ENCODE results near the gene DNAJA4. TPM values are rescaled to one million over a fixed set of nuclear protein-coding genes. Genes with fewer than 3 reads are reported as not detected.
A peak's percentile ranks its signal among the peaks of the same experiment; 100 is the strongest.

Gene DNAJA4
- total and polyA plus RNA-seq, 7 donors = 78.5 to 276 (median 188) TPM

DNA sequence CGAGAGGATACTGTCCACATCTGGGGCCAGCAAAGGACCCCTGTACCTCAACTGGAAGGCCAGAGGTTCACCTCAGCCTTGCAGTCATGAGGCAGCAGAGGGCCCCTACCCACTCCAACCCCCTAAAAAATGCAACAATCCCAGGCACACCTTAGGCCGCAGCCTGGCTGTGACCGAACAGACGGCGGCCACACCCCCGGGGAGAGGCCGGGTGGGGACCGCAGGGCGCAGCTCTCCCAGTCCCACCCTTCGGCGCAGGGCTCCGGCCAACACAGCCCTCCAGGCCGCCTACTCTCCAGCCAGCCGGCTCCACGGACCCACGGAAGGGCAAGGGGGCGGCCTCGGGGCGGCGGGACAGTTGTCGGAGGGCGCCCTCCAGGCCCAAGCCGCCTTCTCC lies 457 bp upstream of the DNAJA4 start:
- intact Hi-C loops (cut with DNase I) = loop anchor here in 1 of 2 donors (10.0 kb wide), 1 partner anchor 259 kb away; no protein-coding TSS in a partner anchor
- Histone ChIP-seq H3K4me3 (peak overlapping the region; percentile 88), H3K9me3 (no peaks in the 10 kb centered on the region), H3K36me3 (ENCODE audit: insufficient read depth in 1 of 2, low read depth in 1 of 2) (no peaks in the 10 kb centered on the region), H3K27me3 (ENCODE audit: insufficient read depth in 3 of 3, low read length in 2 of 3) (no peaks in the 10 kb centered on the region), H3K27ac (peak overlapping the region; percentile 95), H3K4me1 (peaks cover 36% of the 10 kb centered on the region)
- peak in 1 of 4 donors; percentile 0 for ATAC-seq
- no peak for DNase-seq
- TF ChIP-seq, protein P1, sequence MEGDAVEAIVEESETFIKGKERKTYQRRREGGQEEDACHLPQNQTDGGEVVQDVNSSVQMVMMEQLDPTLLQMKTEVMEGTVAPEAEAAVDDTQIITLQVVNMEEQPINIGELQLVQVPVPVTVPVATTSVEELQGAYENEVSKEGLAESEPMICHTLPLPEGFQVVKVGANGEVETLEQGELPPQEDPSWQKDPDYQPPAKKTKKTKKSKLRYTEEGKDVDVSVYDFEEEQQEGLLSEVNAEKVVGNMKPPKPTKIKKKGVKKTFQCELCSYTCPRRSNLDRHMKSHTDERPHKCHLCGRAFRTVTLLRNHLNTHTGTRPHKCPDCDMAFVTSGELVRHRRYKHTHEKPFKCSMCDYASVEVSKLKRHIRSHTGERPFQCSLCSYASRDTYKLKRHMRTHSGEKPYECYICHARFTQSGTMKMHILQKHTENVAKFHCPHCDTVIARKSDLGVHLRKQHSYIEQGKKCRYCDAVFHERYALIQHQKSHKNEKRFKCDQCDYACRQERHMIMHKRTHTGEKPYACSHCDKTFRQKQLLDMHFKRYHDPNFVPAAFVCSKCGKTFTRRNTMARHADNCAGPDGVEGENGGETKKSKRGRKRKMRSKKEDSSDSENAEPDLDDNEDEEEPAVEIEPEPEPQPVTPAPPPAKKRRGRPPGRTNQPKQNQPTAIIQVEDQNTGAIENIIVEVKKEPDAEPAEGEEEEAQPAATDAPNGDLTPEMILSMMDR (IDR thresholded peaks at IDR 0.05) = no peak
- WGBS, 3 donors = 77 to 90% (median 77%) methylated on average over 21 to 23 of the region's 23 CpGs

DNA sequence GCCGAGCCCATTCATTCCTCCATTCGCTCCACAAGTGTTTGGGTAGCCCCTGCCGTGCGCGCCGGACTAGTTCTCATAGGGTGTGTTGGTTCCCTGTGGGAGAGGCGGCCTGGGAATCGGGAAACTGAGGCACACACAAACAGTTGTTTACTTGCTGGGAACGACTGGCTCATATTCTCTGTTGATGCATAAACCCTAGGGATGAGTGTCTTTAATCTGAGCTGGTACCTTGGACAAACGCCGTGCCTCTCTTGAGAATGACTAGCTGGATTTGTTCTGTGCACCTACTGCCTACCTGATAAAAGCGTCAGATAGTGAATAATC lies 737 bp downstream of the DNAJA4 start:
- Histone ChIP-seq H3K9me3 (no peaks in the 10 kb centered on the region), H3K36me3 (ENCODE audit: insufficient read depth in 1 of 2, low read depth in 1 of 2) (peaks cover 0 to under 1% of the 10 kb centered on the region in 2 donors), H3K4me1 (peaks cover 43% of the 10 kb centered on the region), H3K4me3 (peak overlapping the region; percentile 88), H3K27ac (peak overlapping the region; percentile 95), H3K27me3 (ENCODE audit: insufficient read depth in 3 of 3, low read length in 2 of 3) (no peaks in the 10 kb centered on the region)
- peak in 2 of 4 donors; percentile 17 to 24 for ATAC-seq
- intact Hi-C loops (cut with DNase I) = loop anchor here in 1 of 2 donors (10.0 kb wide), 1 partner anchor 260 kb away; no protein-coding TSS in a partner anchor
- TF ChIP-seq, protein P1 (IDR thresholded peaks at IDR 0.05) = peak; percentile 13
- no peak for DNase-seq
- WGBS, 3 donors = 18 to 29% (median 19%) methylated on average over 12 of the region's 12 CpGs

DNA sequence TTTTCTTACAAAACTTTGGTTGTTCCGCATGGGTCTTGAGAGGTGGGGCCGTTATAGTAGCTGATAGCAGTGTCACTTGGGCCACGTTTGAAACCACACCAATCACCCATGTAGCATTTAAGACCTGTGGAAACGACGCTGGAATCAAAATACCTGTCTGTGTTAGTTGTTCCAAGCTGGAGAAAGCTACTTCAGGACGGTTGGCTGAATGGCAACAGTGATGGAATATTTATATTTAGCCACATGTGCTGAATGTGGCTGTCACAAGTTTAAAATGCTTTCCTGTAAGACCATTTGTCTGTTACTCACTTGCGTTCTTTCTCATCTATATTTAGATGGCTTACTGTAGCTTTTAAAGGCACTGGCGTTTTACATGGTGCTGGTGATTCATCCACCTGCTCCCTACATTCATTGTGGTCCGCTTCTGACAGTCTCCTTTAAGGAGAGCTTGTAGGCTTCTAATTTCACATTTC lies 1.4 kb downstream of the DNAJA4 start:
- Histone ChIP-seq H3K9me3 (no peaks in the 10 kb centered on the region), H3K4me3 (peak overlapping the region; percentile 88), H3K4me1 (peaks cover 46% of the 10 kb centered on the region), H3K36me3 (ENCODE audit: insufficient read depth in 1 of 2, low read depth in 1 of 2) (peaks cover 0 to 8% of the 10 kb centered on the region in 2 donors), H3K27ac (peak overlapping the region; percentile 95), H3K27me3 (ENCODE audit: insufficient read depth in 3 of 3, low read length in 2 of 3) (no peaks in the 10 kb centered on the region)
- 22 to 37% (median 27%) methylated on average over 9 of the region's 9 CpGs for WGBS, 3 donors
- peak; percentile 90 to 93 (median 91) for ATAC-seq
- TF ChIP-seq, protein P1 (IDR thresholded peaks at IDR 0.05) = no peak
- intact Hi-C loops (cut with DNase I) = loop anchor here in 1 of 2 donors (10.0 kb wide), 1 partner anchor 261 kb away; no protein-coding TSS in a partner anchor
- DNase-seq = no peak

DNA sequence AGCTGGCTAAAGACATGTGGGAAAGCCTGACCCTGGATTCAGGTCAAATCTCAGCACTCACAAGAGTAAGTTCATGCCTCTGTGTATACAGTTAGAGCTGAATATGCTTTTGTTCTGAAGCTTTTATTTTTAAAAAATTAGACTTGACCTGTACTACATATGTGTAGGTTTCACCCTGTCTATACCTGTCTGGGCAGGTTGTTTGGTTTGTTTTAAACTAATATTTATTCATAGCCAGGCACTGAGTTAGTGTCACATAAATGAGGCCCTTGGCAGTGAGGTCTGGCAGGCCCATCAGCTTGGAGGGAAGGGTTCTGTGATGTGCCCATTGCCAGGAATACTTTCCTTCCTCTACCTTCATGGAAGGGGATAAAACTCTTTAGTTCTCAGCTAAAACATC lies 1.9 kb downstream of the DNAJA4 start:
- Histone ChIP-seq H3K27me3 (ENCODE audit: insufficient read depth in 3 of 3, low read length in 2 of 3) (no peaks in the 10 kb centered on the region), H3K36me3 (ENCODE audit: insufficient read depth in 1 of 2, low read depth in 1 of 2) (peaks cover 0 to 12% of the 10 kb centered on the region in 2 donors), H3K27ac (peak overlapping the region; percentile 79), H3K4me1 (peaks cover 46% of the 10 kb centered on the region), H3K9me3 (no peaks in the 10 kb centered on the region), H3K4me3 (peak overlapping the region; percentile 54)
- intact Hi-C loops (cut with DNase I) = loop anchor here in 1 of 2 donors (10.0 kb wide), 1 partner anchor 261 kb away; no protein-coding TSS in a partner anchor
- TF ChIP-seq, protein P1 (IDR thresholded peaks at IDR 0.05) = no peak
- no peak for DNase-seq
- peak in 2 of 4 donors; percentile 1 to 3 for ATAC-seq

DNA sequence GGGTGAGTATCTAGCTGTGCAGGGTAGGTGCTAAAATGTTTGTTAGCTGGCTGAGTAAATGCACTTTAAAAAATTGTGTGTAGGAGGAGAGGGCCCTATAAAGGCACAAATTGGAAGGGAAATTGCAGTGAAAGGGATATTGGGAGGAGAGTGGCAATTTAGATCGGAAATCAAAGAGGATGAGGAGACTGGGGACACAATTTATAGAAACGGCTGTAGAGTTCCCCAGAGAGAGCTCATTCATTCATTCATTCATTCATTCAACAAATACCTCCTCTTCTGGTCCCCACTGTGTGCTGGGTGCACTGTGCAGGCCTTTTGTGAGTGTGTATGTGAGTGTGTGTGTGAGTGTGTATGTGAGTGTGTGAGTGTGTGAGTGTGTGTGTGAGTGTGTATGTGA lies 2.4 kb downstream of the DNAJA4 start:
- Histone ChIP-seq H3K4me3 (peak overlapping the region; percentile 54), H3K27me3 (ENCODE audit: insufficient read depth in 3 of 3, low read length in 2 of 3) (no peaks in the 10 kb centered on the region), H3K27ac (peak overlapping the region; percentile 79), H3K9me3 (no peaks in the 10 kb centered on the region), H3K36me3 (ENCODE audit: insufficient read depth in 1 of 2, low read depth in 1 of 2) (peaks cover 0 to 17% of the 10 kb centered on the region in 2 donors), H3K4me1 (peaks cover 46% of the 10 kb centered on the region)
- intact Hi-C loops (cut with DNase I) = loop anchor here in 1 of 2 donors (10.0 kb wide), 1 partner anchor 262 kb away; no protein-coding TSS in a partner anchor
- TF ChIP-seq, protein P1 (IDR thresholded peaks at IDR 0.05) = no peak
- DNase-seq (no peak), ATAC-seq (no peak)
- WGBS, 3 donors = 41 to 50% (median 44%) methylated on average over 2 of the region's 2 CpGs

All from psoas muscle (tissue), 8 donors.